Neural crest cell (in vitro differentiated cells): ENCODE data around the gene RAP1GDS1. TPM values are rescaled to one million over a fixed set of nuclear protein-coding genes. Genes with fewer than 3 reads are reported as not detected.

Experiments
- DNase-seq: peaks from one replicate; pipeline ENCODE4 v3.0.0; 2021; ENCODE audit warnings: low read depth, mixed read lengths, low spot score
- H3K27ac Mint-ChIP-seq: one replicate; pipeline ENCODE4 v1.8.0; 2021; ENCODE audit warnings: mild to moderate bottlenecking, mixed read lengths; ENCODE audit not compliant: unreplicated experiment
- H3K27me3 Mint-ChIP-seq: 2 replicates; pipeline ENCODE4 v1.8.0; 2021; ENCODE audit warnings: low read depth, mild to moderate bottlenecking, mixed read lengths
- H3K36me3 Mint-ChIP-seq: 2 replicates; pipeline ENCODE4 v1.8.0; 2021; ENCODE audit warnings: low read depth, mild to moderate bottlenecking, mixed read lengths
- H3K4me1 Mint-ChIP-seq: 2 replicates; pipeline ENCODE4 v1.8.0; 2021; ENCODE audit warnings: mixed read lengths
- H3K4me3 Mint-ChIP-seq: one replicate; pipeline ENCODE4 v1.8.0; 2021; ENCODE audit warnings: mild to moderate bottlenecking, mixed read lengths
- H3K9me3 Mint-ChIP-seq: 2 replicates; pipeline ENCODE4 v1.8.0; 2021; ENCODE audit warnings: mixed read lengths
- CTCF ChIP-seq: fragments of 200-600 bp; sonication (generic); conservative IDR thresholded peaks from 2 replicates; pipeline ENCODE4 v1.5.0; 2021; ENCODE audit warnings: antibody characterized with exemption, mild to moderate bottlenecking
- total RNA-seq: library from RNA; stranded (reverse); gene quantifications from 2 replicates; pipeline ENCODE4 v1.2.1, GENCODE V29; 2021

RAP1GDS1 gene
- total RNA-seq, 1 donor from 2014 or later = 46.3 TPM

- peaks cover 4% of the 10 kb centered on the region for H3K36me3 Mint-ChIP-seq
- no peak for TF ChIP-seq CTCF
- H3K9me3 Mint-ChIP-seq = peaks cover under 1% of the 10 kb centered on the region
- H3K4me1 Mint-ChIP-seq = peaks cover 7% of the 10 kb centered on the region
- no peak for DNase-seq
- H3K27ac Mint-ChIP-seq = peak overlapping the region; percentile 22
- no peak overlapping the region for H3K4me3 Mint-ChIP-seq
- no peaks in the 10 kb centered on the region for H3K27me3 Mint-ChIP-seq
Observed at GRCh38 chr4:98484031-98484430, 222.8 kb downstream of the RAP1GDS1 start.

DNA sequence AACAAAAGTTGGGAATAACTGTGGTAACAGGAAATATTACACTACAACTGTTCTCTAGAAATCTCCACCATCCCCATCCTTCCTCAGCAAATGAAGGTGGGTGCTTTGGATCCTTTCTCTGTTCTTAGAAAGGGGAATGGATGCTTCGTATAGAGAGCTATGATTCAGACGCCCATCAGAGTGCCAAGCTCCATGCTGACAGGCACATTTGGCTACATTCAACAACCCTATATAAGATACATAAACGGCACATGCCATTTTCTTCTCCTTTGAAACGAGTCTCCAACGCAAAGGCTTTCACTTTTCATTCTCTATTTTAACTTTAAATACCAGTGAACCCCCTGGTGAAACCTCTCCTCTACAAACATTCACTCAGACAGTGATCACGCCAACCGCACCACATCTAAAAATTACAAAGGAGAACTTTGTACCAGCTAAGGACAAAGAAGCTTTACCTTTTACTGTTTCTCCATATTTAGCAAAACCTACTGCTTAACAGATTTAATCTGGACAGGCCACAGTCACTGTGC lies 224.7 kb downstream of the RAP1GDS1 start:
- peaks cover 12% of the 10 kb centered on the region for H3K4me1 Mint-ChIP-seq
- DNase-seq = no peak
- H3K27me3 Mint-ChIP-seq = no peaks in the 10 kb centered on the region
- peaks cover 2% of the 10 kb centered on the region for H3K36me3 Mint-ChIP-seq
- H3K4me3 Mint-ChIP-seq = no peak overlapping the region
- no peak for TF ChIP-seq CTCF
- H3K9me3 Mint-ChIP-seq = peaks cover 2% of the 10 kb centered on the region
- no peak overlapping the region for H3K27ac Mint-ChIP-seq

GRCh38 chr4:98490251-98490650 lies 229.1 kb downstream of the RAP1GDS1 start:
- no peak overlapping the region for H3K4me3 Mint-ChIP-seq
- peaks cover 26% of the 10 kb centered on the region for H3K4me1 Mint-ChIP-seq
- H3K27me3 Mint-ChIP-seq = no peaks in the 10 kb centered on the region
- no peak for DNase-seq
- H3K27ac Mint-ChIP-seq = peak overlapping the region; percentile 63
- peaks cover 2% of the 10 kb centered on the region for H3K9me3 Mint-ChIP-seq
- peaks cover 2% of the 10 kb centered on the region for H3K36me3 Mint-ChIP-seq
- TF ChIP-seq CTCF = no peak

DNA sequence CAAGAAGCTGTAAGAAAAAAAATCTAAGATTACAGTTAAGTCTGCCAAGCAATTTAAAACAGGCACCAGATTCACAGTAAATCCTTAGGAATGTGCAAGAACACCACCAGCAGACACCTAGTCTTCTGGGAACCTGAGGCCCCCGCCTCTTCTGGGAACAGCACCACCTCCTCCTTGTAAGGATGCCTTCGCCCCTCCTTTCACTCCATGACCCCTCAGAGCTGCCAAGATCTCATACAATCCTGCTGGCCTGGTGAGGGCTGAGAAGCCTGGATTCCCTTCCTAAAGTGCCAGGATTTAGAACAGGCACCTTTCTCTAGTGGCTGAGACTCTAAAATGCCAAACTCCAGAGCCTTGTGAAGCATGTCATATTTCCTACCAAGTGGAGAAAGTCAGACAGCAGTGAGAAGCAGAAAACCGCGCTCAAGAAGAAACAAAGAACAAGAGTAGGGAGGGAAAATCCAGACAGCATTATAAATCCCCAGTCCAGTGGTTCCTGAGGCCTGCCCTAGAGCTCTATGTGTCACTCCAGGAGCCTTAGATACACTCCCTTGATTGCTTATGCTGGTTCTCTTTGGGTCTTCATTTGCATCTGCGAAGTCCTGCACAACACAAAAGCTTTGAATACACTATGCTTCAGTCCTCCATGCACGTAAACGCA lies 230.8 kb downstream of the RAP1GDS1 start:
- Mint-ChIP-seq H3K4me3 (no peak overlapping the region), H3K27ac (peak overlapping the region; percentile 79), H3K36me3 (peaks cover 2% of the 10 kb centered on the region), H3K27me3 (no peaks in the 10 kb centered on the region), H3K9me3 (peaks cover 2% of the 10 kb centered on the region), H3K4me1 (peaks cover 41% of the 10 kb centered on the region)
- no peak for TF ChIP-seq CTCF
- DNase-seq = no peak

DNA sequence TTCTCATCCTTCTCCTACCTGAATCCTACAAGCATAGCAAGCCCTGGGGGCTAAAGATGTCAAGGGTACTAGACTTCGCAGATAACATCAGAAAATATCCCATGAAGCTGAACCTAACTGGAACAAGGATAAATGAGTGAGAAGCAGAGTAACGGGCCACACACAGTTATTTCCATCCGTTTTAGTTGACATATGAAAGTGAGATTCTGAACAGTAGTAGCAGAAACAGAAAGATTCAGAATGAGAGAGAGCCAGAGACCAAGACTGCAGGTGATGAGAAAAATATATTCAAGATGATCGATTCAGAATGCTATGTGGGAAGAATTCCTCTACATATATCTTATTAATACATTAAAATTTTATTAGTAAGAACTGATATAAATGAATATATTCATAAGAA lies 232.1 kb downstream of the RAP1GDS1 start:
- Mint-ChIP-seq H3K27me3 (no peaks in the 10 kb centered on the region), H3K27ac (no peak overlapping the region), H3K4me1 (peaks cover 43% of the 10 kb centered on the region), H3K36me3 (peaks cover 2% of the 10 kb centered on the region), H3K4me3 (no peak overlapping the region), H3K9me3 (peaks cover 2% of the 10 kb centered on the region)
- DNase-seq = no peak
- no peak for TF ChIP-seq CTCF

Other genes starting within 250 kb of the RAP1GDS1 start
- 0.21 and 0.23 TPM in 2 replicates for gene STPG2, start 117.9 kb upstream of the RAP1GDS1 start, total RNA-seq